Ishikawa (cell line): ENCODE results near the gene RSBN1L.

Source experiments
- CEBPB ChIP-seq: IDR thresholded peaks from 2 replicates; pipeline ENCODE4 v1.6.1; 2012
- EGR1 ChIP-seq: IDR thresholded peaks from 2 replicates; pipeline ENCODE4 v1.6.1; 2012
- EP300 ChIP-seq: IDR thresholded peaks from 2 replicates; pipeline ENCODE4 v1.6.1; 2012; ENCODE audit warnings: borderline replicate concordance
- MAX ChIP-seq: IDR thresholded peaks from 2 replicates; pipeline ENCODE4 v1.6.1; 2012
- RAD21 ChIP-seq: IDR thresholded peaks from 2 replicates; pipeline ENCODE4 v1.6.1; 2012; ENCODE audit warnings: low read depth
- TAF1 ChIP-seq: IDR thresholded peaks from 2 replicates; pipeline ENCODE4 v1.6.1; 2012; ENCODE audit warnings: low read depth, mild to moderate bottlenecking
- USF1 ChIP-seq: IDR thresholded peaks from 2 replicates; pipeline ENCODE4 v1.6.1; 2012

- TF ChIP-seq MAX (no peak), RAD21 (no peak), CEBPB (no peak), EP300 (no peak), EGR1 (no peak), USF1 (no peak), TAF1 (no peak)
Observed at GRCh38 chr7:77740257-77740656, 44.0 kb downstream of the RSBN1L start.
